ENCODE data around the gene TMEM235.
"Not testable (repeated sequence)": the region's sequence is repeated elsewhere in the genome, so short reads cannot be mapped to it uniquely, and the experiment has no call there.

Gene TMEM235

DNA sequence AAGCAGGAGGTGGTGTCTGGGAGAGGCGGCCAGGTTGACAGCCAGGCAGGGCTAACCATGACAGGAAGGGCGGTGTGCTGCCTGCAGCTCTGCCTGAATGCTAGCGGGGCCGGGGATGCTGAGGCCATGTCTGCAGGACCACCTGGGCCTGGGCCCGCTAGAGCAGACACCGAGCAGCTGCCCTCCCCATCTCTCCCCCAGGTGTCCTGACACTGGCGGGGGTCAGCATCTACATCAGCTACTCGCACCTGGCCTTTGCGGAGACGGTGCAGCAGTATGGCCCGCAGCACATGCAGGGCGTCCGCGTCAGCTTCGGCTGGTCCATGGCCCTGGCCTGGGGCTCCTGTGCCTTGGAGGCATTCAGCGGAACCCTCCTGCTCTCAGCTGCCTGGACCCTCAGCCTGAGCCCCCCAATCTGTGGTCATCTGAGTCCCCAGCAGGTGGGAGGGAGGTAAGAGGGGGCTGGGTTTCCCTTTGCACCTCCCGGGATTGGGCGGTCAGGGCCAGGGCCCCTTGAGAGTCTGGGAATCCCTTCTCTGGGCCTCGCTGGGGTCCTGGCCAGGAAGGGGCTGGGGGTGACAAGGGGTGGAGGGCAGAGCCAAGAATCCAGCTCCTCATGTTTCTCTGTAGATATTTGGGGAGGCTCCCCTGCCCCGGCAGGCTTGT lies 7.5 kb downstream of the TMEM235 start:
- no peak for DNase-seq (ENCODE audit: low read depth)

DNA sequence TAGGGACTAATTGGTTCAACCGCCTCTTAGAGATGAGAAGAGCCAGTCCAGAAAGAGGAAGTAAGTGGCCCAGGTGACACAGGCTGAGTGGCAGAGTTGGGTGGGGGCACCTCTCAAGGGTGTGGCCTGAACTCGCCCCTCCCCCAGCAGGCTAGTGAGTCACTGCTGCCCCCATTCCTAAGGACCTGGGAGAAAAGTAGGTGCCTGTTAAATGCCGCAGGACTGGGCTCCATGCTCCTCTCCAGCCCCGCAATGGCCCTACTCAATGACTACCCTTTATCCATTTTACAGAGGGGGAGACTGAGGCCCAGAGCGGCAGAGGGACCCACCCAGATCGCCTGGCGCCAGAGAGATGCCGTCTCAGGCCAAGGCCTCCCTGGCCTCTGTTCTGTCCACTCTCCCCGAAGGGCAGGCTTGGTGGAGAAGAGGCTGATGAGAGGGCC lies 8.1 kb downstream of the TMEM235 start:
- no peak for DNase-seq (ENCODE audit: low read depth)

DNA sequence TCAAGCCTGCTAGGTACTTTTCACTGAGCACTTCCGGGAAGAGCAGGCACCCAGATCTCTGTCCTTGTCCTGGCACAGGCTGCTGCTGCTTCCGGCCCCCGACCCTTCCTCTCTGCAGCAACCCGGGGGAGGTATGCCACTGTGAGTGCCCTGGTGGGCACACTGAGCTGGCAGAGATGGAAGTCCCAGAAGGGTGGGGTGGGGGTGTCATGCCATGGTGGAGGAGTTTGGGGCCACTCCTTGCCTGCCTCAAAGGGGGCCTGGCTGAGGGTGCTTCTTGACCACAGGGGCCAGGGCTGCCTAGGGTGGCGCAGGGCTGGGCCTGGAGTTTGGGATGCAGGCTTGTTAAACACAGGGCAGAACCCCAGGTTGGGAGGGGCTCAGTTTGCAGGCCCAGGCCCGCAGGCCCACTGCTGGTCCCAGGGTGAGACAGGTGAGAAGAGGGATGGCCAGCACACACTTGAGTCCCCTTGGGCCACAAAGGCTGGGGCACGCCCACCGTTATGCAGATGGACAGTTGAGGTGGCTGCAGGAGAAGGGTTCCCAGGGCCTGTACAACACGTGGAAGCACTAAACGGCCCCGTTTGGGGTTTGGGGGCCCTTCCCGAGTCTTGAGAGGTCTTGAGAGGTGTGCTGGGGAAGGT lies 8.7 kb downstream of the TMEM235 start:
- DNase-seq (ENCODE audit: low read depth) = no peak

DNA sequence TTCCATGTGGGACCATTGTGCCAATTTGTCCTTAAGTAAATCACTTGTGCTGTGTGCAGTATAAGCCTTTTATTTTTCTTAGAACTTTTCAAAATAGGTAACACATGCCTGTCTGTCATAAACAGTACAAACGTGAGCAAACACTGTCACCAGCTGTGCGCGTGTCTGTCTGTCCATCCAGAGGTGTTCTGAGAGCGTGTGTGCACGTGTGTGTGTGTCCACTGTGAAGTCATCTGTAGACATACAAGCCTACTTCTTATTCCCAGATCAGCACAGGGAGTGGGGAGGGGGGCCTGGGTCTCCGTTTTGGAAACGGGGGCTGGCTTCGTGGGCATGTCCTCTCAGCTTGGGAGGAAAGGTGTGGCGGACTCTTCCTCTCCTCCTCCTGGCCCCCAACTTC lies 9.4 kb downstream of the TMEM235 start:
- DNase-seq (ENCODE audit: low read depth) = no peak

DNA sequence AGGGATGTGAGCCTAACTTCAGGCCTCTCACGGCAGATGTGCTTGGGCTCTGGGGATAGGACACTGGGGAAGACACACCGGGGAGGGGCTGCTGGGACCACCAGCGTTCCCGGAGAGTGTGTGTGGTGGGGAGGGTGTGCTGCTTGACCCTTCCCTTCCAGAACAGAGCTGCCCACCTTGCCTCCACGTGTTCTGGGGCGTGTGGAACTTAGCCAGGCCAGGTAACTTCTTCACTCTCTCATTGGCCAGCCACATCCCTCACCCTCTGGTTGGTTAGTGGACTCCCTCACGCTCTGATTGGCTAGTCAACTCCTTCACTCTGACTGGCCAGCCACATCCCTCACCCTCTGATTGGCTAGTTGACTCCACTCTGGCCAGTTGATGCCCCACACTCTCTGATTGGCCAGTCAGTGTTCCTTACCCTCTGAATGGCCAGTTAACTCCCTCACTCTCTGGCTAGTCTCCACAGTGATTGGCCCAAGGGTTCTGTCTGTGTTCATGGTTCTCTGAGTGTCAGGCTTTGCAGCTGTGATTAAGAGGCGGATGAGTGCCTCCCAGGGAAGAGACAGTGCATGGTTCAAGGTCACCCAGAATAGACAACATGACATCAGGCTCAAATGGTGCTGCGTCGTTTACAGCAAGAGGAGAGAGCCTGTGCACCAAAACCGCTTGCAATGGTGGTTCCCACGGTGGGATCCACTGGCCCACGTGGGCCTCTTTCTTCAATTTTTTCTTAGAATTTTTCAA lies 10.0 kb downstream of the TMEM235 start:
- no peak for DNase-seq (ENCODE audit: low read depth)

DNA sequence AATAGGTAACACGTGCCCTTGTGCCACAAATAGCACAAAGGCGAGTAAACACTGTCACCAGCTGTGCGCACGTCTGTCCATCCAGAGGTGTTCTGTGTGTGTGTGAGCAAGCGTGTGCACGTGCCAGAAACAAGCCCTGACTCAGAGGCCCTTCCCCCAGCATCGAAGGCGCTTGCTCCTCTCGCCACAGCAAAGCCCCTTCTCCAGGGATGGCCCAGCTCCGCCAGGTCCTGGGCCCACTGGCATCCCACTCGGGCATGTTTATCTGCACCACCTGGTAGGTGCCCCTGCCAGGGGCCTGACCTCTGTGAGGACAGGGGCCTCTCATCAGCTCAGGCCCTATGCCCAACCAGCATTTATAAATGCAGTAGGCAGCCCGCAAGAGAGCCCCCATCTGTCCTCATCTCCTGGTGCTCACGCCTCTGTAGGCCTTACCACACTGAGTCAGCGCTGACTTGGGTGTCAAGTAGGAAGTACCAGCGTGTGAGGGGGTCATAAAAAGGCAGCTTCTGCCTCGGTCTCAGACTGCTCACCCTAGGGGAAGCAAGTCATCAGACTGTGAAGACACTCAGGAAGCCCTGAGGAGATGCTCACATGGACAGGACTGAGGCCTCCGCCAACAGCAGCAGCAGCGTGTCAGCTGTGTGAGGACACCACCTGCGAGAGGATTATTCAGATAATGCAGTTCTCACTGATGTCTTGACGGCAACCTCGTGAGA lies 10.8 kb downstream of the TMEM235 start:
- DNase-seq (ENCODE audit: low read depth) = no peak

DNA sequence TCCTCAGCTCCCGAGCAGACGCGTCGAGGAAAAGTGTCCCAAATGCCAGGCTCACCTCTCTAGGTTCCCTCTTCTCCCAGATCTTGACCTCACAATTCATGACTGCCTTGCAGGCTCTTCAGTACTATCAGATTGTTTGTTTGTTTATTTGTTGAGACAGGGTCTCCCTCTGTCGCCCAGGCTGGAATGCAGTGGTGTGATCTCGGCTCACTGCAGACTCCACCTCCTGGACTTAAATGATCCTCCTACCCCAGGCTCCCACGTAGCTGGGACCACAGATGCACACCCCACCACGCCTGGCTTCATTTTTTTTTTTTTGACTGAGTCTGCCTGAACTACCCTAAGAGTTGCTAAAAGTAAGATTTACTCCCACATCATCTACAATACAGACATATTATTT lies 15.9 kb downstream of the TMEM235 start:
- no peak for DNase-seq (ENCODE audit: low read depth)

DNA sequence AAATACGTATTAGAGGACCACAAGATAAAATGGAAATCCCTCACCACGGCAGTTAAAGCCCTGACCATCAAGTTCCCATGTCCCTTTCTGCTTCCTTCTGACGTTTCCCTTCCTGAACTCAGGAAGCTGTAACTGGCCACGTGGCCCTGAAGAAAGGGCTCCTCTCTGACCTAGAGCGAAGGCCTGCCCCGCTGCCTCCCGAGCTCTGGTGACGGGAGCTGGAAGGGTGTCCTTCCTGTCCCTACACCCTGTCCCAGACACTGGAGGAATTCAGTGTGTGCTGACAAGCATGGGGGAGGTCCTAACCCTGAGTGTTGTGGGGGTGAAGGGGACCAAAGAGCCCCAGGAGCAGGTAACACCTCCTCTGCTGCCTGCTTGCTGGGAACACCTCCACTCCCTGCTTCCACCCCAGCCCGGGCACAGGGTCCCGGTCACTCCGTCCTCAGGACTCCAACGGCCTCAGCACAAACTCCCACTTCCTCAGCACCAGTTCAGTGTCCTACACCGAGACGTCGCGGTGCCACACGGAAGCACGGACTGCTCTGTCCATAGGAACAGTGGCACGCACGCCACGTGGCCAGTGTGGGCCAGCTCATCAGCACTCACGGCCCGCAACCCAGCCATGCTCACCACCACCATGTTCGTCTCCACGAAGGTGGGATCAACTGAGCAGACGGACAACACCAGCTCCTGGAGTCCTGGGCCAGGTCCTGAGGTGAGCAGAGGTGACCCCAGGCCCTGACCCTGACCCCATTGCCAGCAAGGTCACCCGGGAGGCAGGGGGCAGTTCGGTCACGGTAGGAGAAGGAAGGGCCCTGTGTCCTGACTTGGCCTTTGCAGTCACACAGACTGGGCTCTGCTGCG lies 16.9 kb downstream of the TMEM235 start:
- no peak for DNase-seq (ENCODE audit: low read depth)

DNA sequence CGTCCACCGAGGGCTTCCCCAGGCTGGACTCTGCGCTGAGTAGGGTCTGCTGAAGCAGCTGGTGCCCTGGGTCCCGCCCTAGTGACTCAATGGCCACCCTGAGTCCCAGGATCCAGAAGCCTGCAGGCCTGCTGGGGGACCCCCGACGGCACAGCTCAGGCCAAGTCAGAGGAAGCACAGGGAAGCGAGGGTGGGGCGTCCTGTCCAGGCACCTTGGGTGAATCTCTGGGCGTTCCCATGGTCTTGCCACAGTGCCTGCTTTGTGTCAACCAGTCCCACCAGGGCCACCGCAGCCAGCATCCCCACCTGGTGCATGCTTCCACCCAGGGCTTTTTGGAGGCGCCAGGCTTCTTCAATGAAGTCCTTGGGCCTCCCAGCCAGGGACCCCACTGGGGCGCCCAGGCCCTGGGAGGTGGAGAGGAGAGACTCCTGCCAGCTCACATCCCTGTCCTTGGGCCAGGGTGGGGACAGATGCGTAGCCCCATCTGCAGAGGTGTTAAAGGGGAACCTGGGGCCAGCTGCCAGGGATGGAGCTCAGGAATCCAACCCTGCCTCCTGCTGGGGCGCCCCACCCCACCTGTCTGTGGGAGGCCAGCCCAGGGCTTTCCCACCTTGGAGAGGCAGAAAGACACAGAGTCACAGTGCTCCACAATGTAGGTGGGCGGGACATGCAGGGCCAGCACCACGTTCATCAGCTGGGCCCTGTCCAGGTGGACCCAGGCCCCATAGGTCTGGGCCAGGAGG lies 17.8 kb downstream of the TMEM235 start:
- no peak for DNase-seq (ENCODE audit: low read depth)

DNA sequence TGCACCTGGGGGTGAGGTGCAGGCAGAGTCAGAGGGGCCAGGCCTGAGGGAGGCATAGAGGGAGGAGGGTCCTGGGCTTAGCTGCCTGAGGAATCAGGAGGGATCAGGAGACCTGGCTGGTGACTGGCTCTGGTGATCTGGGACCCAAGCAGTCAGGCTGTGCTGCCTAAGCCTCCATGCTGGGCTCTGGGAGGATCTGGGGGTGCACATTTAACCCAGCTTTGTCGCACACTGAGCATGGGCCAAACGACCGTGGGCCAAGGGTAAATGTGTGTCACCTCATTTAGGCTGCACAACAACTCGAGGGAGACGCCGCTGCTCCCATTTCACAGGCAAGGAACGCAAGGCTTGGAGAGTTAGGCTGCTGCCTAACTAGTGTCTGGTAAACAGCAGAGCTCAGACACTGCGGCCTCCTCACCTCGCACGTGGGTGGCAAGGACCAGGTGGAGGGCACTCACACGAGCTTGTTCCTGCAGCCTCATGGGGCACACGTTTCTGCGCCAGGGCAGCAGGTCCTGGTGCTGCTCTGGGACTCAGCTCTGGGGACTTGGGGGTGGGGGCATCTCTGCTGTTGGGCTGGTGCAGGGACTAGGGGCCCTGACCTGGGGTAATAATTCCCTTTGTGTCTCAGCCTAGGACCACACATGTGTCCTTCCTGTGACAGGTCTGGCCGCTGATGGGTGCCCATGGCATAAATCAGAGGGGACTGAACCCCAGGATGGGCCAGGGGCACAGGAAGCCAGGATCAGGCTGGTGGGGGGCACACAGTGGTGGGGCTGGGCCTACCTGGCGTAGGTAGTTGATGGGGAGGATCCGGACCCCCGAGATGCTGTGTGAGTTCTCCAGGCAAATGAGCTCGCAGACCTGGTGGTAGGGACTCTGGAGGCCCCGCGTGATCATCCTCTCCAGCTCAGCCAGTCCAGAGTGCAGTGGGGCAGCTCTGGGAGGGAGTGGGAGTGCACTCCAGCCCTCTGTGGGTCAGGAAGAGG lies 18.7 kb downstream of the TMEM235 start:
- DNase-seq (ENCODE audit: low read depth) = no peak

DNA sequence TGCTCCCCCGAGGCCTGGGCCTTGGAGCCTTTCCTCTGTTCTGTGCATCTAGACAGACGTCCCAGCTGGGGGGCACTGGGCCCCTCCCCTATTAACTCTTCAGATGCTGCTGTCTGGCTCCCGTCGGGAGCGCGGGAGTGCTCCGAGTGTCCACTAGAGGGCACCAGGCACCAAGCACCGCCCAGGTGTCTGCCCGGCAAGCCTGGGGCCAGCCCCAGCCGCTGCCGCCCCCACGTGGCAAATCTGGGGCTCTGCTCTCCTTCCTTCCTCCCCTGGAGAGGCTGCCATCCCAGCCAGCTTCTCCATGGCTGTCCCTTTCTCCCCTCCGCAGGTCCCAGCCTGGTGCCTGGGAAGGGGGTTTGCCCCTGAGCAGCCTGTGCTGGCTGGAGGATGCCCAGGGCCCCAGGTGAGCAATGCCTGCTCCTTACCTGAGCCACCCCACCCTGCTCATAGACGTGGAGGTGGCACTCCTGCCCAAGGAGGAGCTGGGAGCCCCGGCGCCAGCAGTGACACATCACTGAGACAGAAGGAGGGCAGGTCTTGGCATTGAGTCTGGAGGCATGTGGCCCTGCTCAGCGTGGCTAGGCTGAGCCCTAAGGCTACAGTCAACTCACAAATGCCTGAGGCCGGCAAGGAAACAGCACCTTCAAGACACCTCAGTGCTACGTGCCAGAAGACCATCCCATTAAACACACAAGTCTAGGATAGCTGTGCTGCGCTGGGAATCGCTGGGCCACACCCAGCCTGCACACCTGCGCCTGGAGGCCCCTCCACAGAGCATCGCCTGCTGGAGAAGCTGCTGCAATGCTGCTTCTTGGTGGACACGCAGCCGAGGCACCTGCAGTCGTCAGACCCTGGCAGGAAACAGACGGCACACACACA lies 19.7 kb downstream of the TMEM235 start:
- peak; percentile 73 for DNase-seq (ENCODE audit: low read depth)

DNA sequence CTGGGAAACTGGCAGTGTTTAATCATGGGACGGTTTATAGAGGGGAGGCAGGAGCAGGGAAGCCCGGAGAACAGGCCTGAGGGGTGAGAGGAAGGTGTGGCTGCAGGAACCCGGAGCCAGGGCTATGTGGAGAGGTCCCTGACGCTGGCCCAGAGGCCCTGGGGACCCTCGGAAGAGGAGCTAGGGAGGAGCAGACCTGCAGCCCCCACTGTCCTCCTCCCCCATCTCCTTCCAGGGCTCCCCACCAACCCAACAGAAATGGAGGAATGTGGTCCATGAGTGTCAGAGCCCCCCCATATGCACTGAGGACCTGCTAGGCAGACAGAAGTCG lies 20.3 kb downstream of the TMEM235 start:
- no peak for DNase-seq (ENCODE audit: low read depth)

DNA sequence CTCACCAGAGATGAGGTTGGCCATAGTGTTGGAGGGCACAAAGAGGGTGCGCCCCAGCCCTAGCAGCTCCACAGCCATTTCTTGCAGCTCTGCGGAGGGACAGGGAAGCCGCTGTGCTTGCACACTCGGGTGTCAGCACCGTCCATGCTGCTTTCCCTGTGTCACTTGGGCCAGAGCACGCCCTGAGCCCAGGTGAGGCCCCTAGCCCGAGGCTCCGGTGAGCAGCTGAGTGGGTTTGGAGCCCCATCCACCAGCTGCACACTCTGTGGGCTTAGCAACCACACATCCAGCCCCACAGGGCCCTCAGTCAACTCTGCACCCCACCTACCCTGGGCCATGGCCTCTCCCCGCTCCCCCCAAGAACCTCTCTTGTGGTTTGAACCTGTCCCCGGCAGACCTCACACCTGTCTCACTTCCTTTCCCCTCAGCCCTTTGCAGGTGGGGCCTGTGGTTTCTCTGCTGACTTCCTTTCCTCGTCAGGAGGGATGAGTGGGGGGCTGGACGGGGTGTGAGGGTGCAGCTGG lies 20.7 kb downstream of the TMEM235 start:
- DNase-seq (ENCODE audit: low read depth) = no peak

DNA sequence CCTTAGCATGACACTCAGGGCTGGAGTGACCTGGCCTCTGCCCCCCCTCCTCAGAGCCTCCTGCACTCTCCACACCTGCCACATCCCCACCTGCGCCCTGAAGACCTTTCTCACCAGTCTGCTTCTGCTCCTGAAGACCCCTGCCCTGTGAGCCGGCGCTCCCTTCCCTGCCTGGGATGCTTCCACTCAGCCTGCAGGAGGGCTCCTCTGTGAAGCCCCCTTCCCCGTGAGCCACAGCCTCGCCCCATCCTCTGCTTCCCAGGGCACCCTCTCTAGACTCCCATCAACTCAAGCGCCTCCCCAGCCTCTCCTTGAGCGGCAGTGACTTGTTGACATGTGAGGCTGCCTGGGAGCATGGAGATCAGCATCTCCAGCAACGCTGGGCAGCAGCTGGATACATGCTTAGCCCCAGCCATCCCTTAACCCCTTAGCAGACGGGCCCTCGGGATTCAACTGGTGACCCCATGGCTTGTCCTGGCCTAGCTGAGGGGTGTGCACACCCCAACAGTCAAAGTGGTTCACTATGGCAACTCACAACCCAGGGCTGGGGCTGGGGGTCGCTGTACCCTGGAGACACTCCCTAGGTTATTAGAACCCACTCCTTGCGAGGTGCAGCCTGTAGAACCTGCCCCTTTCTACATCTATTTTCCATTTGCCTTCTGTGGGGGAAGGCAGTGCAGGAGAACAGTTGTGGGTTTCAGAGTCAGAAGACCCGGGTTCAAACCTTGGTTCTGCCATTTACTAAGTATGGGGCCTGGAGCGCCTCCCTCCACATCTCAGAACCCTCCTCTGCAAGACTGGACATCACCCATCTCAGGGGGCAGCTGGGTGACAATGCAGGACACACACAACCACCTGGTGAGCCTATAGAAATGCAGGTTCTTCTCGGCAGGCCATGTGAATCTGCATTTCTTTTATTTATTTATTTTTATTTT lies 21.5 kb downstream of the TMEM235 start:
- DNase-seq (ENCODE audit: low read depth) = no peak

DNA sequence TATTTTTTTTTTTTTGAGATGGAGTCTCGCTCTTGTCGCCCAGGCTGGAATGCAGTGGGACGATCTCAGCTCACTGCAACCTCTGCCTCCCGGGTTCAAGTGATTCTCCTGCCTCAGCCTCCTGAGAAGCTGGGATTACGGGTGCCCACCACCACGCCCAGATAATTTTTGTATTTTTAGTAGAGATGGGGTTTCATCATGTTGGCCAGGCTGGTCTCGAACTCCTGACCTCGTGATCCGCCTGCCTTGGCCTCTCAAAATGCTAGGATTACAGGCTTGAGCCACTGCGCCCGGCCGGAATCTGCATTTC lies 22.2 kb downstream of the TMEM235 start:
- DNase-seq (ENCODE audit: low read depth) = not testable (repeated sequence)

DNA sequence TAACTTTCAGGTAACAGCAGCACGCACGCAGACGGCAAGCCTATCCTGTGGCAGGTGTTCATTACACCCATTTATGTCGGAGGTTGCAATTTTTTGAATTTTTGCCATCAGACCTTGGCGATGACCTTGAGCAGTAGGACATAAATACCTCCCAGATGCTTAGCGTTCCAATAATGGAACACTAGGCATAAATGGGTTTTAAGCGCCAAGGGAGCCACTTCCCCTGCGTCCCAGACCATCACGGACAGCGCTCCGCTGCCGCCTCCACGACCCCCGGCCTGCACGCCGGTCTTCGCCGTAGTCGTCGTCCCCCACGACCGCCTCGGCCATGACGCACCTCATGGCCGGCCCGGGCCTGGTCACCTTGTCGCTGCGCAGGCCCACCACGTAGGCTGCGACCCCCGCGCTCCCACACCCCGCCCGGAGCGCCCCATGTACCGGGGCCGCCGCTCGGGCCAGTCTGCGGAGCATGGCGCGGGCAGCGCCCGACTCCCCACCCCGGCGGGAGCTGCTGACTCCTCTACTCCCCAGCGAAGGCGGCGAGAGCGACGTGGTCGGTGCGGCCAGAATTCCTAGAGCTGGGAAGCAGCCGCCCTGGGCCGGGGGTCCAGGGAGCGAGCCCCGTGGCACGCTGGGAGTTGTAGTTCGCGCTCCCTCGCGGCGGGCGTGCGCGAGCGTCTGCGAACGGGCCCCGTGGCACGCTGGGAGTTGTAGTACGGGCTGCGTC lies 22.7 kb downstream of the TMEM235 start:
- DNase-seq (ENCODE audit: low read depth) = peak; percentile 60

Data from stimulated activated CD8-positive, alpha-beta memory T cell treated with anti-CD3 and anti-CD28 coated beads, Interleukin-7, amount 100 ng/mL, for 24 hours (primary cell).